HepG2 (cell line): Measurements from ENCODE around the gene OPRL1. TPM values are rescaled to one million over a fixed set of nuclear protein-coding genes. Genes with fewer than 3 reads are reported as not detected.

Source experiments
- HNRNPUL1 ChIP-seq: fragments of 200-400 bp; formaldehyde crosslinking; IDR thresholded peaks from 2 replicates; pipeline ENCODE4 v1.6.1; 2017; ENCODE audit warnings: low read depth, mild to moderate bottlenecking, low read length, moderate library complexity
- ISX ChIP-seq: sonication (generic); formaldehyde crosslinking; conservative IDR thresholded peaks from 2 replicates; pipeline ENCODE4 v1.5.0; 2020; ENCODE audit warnings: missing genetic modification reagents
- RCOR2 ChIP-seq: IDR thresholded peaks from 2 replicates; pipeline ENCODE4 v1.6.1; 2016; ENCODE audit warnings: missing biosample characterization, missing genetic modification reagents
- TOPORS ChIP-seq: sonication (generic); formaldehyde crosslinking; IDR thresholded peaks from 2 replicates; pipeline ENCODE4 v1.8.0; 2023; ENCODE audit warnings: mild to moderate bottlenecking, missing genetic modification reagents
- USF2 ChIP-seq, 2 experiments: sonication (generic) in 1 of 2; formaldehyde crosslinking in 1 of 2; IDR thresholded peaks; 2 replicates each; pipeline versions ENCODE4 v1.5.1 to v1.6.1; 2011 to 2020; ENCODE audit warnings: borderline replicate concordance in 1 of 2, low read depth in 1 of 2, low read length in 1 of 2, mild to moderate bottlenecking in 1 of 2, missing genetic modification reagents in 1 of 2, moderate library complexity in 1 of 2
- ZBTB14 ChIP-seq: sonication (generic); formaldehyde crosslinking; IDR thresholded peaks from 2 replicates; pipeline ENCODE4 v1.4.0; 2020; ENCODE audit warnings: missing genetic modification reagents
- ZBTB2 ChIP-seq: sonication (generic); formaldehyde crosslinking; IDR thresholded peaks from 2 replicates; pipeline ENCODE4 v1.8.0; 2022; ENCODE audit warnings: low read depth, missing genetic modification reagents
- ZMYM4 ChIP-seq: sonication (generic); formaldehyde crosslinking; IDR thresholded peaks from 2 replicates; pipeline ENCODE4 v1.8.1; 2023; ENCODE audit warnings: mild to moderate bottlenecking, missing genetic modification reagents
- ZNF468 ChIP-seq: sonication (generic); formaldehyde crosslinking; IDR thresholded peaks from 2 replicates; pipeline ENCODE4 v1.8.0; 2022; ENCODE audit warnings: mild to moderate bottlenecking, moderate library complexity, missing genetic modification reagents
- ZNF513 ChIP-seq: sonication (generic); formaldehyde crosslinking; conservative IDR thresholded peaks from 2 replicates; pipeline ENCODE4 v1.5.0; 2020; ENCODE audit warnings: missing genetic modification reagents
- polyA plus RNA-seq, 8 experiments: library from polyadenylated mRNA; depleted of rRNA in 3 of 8; stranded (reverse) in 7 of 8; unstranded in 1 of 8; fragments of >200 nt; fragmentation: Illumina TruSeq in 4 of 8; extraction: Trizol in 4 of 8; gene quantifications; 2 replicates each; pipeline versions ENCODE4 v1.2.1 to v1.2.3, GENCODE V29; 2011 to 2016; ENCODE audit warnings: low read depth in 4 of 8, missing spikeins in 1 of 8, mixed read lengths in 1 of 8; ENCODE audit not compliant: insufficient read depth in 1 of 8
- total RNA-seq, 5 experiments: library from RNA; depleted of rRNA; stranded (reverse); fragments of >200 nt; fragmentation: Illumina TruSeq; extraction: Trizol; gene quantifications; 2 replicates each; pipeline ENCODE4 v1.2.3, GENCODE V29; 2016; ENCODE audit warnings: low read depth in 1 of 5
- TF ChIP-seq, protein P1 (sequence below): sonication (generic); formaldehyde crosslinking; IDR thresholded peaks from 2 replicates; pipeline ENCODE4 v1.9.0; 2022; ENCODE audit warnings: missing genetic modification reagents, mild to moderate bottlenecking, borderline replicate concordance
- TF ChIP-seq, protein P2 (sequence below): fragments of 450-650 bp; IDR thresholded peaks from 2 replicates; pipeline ENCODE4 v1.6.1; 2016

Gene OPRL1
- total and polyA plus RNA-seq, 2 of the 13 experiments (the other 11 are each of a cell fraction or from before 2014, with no cell fraction given), result 0.35 to 0.71 TPM

DNA sequence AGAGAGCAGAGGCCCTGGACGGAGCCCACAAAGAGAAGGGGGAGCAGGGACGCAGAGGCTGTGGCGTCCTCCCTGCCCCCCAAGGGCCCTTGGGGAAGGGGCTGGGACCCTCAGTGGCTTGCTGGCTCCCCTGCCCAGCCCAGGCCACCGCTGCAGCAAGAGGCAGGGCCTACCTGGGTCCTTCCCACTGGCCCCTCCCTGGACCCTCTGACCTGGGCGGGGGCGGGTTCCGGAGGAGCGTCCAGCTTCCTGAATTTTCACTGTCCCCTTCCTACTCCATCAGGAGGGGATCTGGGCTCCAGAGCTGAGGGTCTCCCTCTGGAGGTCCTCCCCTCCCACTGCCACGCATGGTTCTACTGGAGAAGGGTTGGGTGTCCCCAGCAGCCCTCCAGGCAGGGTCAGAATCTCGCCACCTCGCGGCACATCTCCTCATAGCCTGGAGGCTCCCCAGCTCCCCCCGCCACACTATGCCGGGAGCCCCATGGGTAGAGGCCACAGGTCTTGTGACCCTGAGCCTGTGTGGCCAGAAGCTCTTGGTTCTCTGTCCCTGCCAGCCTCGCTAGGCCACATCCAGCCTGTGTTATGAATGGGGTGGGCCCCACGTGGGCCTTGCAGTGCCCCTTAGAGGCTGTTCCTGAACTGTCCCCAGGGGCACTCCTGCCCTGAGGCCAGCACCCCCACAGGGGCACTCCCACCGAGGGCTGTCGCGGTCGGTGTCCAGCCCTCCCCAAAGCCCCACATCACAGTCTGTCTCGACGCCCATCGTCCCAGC lies 29.4 kb upstream of the OPRL1 start (continued):
- TF ChIP-seq ZBTB14 (CRISPR knock-in tag) (0 out of 2 replicates have a peak, but pooled peaks have one; percentile 19), HNRNPUL1 (no peak), ZMYM4 (CRISPR knock-in tag) (peak; percentile 44; the same call in 1 of the 2 replicates), ISX (CRISPR knock-in tag) (no peak), USF2 (IDR thresholded peaks at IDR 0.05; ENCODE audit: low read depth, low read length) (peak; percentile 27; the same call in 1 of the 2 replicates), USF2 (CRISPR knock-in tag; IDR thresholded peaks at IDR 0.05; ENCODE audit: borderline replicate concordance) (no peak), ZNF513 (CRISPR knock-in tag) (0 out of 2 replicates have a peak, but pooled peaks have one; percentile 91), ZBTB2 (no peak), TOPORS (CRISPR knock-in tag) (peak; percentile 96), ZNF468 (CRISPR knock-in tag) (0 out of 2 replicates have a peak, but pooled peaks have one; percentile 77), RCOR2 (CRISPR knock-in tag) (no peak)
- TF ChIP-seq, protein P1, sequence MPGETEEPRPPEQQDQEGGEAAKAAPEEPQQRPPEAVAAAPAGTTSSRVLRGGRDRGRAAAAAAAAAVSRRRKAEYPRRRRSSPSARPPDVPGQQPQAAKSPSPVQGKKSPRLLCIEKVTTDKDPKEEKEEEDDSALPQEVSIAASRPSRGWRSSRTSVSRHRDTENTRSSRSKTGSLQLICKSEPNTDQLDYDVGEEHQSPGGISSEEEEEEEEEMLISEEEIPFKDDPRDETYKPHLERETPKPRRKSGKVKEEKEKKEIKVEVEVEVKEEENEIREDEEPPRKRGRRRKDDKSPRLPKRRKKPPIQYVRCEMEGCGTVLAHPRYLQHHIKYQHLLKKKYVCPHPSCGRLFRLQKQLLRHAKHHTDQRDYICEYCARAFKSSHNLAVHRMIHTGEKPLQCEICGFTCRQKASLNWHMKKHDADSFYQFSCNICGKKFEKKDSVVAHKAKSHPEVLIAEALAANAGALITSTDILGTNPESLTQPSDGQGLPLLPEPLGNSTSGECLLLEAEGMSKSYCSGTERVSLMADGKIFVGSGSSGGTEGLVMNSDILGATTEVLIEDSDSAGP (CRISPR knock-in tag), result peak; percentile 86
- TF ChIP-seq, protein P2, sequence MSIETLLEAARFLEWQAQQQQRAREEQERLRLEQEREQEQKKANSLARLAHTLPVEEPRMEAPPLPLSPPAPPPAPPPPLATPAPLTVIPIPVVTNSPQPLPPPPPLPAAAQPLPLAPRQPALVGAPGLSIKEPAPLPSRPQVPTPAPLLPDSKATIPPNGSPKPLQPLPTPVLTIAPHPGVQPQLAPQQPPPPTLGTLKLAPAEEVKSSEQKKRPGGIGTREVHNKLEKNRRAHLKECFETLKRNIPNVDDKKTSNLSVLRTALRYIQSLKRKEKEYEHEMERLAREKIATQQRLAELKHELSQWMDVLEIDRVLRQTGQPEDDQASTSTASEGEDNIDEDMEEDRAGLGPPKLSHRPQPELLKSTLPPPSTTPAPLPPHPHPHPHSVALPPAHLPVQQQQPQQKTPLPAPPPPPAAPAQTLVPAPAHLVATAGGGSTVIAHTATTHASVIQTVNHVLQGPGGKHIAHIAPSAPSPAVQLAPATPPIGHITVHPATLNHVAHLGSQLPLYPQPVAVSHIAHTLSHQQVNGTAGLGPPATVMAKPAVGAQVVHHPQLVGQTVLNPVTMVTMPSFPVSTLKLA, result peak; percentile 67
